Limb (tissue), 2 donors: Measurements from ENCODE around the gene CDKN1C.

Experiments
- DNase-seq, 2 donors: peaks; one replicate each; pipeline ENCODE4 v3.0.0-alpha.2; 2016; ENCODE audit errors: extremely low spot score in 2 of 2

Gene CDKN1C

DNA sequence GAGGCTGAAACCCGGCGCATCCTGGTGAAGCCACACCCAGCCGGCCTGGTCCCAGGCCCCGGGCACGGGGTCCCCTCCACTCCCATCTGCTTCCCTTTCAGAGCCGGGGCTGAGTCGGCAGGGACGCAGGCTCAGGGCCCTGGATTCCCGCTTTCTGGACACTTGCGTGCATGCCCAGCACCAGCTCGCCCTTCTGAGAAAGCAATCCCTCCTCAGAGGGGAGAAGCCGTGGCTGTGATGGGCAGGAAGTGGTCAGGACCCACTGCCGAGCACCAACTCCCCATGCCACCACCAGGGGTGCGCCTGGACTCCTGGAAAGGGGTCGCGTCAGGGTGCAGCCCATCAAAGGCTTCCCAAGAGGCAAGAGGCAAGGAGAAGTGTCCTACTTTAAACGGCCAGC lies 15.1 kb downstream of the CDKN1C start:
- no peak for DNase-seq

DNA sequence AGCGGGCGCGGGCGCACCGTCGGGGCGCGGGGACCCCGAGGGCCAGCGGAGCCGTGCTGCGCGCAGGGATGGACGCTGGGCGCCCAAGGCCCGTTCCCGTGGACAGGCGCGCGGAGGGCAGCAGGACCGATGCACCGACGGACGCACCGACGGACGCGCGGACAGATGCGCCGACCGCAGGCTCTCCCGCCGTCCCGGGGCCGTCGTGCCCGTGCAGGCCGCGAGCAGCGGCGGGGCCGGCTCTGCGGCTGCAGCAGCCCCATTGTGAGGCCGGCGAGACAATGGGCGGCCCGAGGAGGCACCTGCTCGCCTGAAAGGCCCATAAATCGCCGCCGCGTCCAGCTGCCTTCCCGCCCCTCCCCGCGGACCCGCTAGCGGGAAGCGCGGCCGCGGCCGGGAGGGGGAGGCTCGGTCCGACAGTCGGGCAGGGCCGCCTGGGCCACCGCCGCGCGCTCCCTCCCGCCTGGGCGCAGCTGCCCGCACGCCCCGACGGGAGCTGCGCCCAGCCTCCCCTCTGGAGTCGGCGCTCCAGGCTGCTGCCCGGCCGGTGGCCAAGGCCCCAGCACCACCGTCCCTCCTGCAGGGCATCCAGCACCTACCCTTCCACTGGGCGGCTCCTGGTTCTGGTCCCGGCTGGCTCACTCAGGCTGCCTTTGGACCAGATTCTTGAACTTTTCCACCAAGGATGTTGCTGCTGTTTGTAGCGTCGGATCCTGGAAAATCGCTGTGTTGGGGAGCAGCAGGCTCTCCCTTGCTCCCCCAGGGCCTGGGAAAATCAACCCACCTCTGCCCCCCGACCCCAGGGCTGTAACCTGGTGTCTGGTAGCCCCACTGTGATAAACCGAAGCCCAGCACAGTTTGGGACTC lies 15.8 kb downstream of the CDKN1C start:
- peak in 1 of 2 donors; percentile 64 for DNase-seq

DNA sequence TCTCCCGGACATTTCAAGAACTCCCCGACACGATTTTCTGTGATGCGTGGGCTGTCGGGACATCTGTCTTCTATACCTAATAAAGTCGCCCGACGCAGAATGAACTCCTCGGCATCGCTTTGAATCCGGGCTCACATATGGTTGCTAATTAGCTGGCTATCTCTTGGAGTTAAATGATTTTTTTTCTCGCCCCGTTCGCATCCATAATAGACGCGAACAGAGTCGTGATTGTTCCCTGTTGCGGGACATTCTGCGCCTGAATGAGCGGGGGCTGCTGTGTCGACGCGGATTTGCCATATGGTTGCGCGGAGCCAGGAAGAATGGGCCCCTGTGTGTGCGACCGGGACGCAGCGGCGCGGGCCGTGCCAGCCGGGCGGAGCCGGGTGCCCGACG lies 16.4 kb downstream of the CDKN1C start:
- DNase-seq, result no peak

DNA sequence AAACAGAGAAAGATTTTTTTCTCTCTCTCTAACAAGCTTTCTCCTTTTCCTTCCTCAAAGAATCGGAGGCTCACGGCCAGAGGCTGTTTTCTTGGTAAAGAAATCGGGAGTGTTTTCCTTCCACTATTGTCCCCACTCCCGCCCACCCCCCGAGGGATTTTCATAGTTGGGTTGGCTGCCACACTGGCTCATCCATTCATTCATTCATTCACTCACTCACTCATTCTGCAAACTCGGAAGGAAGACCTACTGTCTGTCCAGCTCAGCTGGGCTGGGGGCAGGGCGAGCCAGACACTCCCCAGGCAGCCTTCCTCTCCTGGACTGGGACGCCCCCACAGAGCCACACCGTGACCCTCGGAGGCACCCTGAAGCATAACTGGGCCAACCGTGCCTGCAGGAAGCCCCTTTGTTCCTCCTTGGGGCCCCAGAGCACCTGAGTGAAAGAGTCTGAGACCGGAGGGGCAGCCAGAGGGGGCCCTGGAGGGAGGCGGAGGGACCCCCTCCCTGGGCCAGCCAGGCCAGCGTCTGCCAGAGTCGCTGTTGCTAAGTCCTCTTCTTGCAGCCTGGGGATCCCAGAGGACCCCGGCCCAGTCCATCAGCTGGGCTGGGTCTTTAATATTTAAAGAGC lies 17.0 kb downstream of the CDKN1C start:
- DNase-seq, result no peak

DNA sequence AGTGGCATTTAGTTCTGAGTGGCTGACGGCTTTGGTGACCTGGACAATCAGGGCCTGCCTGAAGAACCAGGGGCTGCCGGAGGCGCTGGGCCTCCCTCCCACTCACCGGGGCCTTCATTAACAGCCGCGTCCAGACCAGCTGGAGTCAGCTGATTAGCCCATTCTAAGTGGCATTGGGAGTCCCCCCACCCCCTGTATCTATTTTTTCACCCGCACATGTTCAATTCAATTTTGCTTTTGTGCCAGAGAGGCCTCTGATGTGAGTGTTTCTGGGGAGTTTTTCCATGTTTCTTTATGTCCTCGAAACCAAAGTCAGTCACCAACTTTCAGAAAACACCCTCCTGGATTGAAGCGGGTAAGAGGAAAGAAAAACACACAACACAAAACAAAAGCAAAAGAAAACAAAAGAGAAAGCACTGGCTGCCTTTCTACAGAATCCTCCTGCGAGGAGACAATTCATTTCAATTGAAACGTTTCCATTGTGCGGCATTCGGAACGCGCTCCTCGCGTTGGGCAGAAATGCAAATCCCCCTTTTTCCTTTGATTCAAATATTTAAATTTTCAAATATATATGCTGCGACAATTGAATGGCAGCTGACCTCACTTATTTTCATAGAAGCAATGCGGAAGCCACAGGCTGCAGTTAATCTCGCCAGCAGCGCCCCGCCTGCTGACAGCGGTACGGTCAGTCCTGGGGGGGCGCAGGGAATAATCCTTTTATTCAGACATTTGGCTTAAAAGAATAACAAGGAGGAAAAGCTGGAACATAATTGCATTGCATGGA lies 17.7 kb downstream of the CDKN1C start:
- DNase-seq, result no peak

DNA sequence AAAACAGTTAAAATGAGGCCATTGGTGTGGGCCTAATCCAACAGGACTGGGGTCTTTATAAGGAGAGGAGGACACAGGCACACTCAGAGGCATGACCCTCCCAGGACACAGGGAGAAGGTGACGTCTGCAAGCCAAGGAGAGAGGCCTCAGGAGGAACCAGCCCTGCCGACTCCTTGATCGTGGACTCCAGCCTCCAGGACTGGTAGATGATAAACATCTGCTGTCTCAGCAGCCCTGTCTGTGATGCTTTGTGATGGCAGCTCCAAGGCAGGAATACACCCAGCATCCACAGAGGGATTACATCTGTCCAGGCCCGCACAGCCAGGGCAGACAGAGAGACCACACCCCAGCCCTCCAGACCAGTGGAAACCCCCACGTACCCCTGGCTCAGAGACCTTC lies 18.4 kb downstream of the CDKN1C start:
- DNase-seq, result no peak

DNA sequence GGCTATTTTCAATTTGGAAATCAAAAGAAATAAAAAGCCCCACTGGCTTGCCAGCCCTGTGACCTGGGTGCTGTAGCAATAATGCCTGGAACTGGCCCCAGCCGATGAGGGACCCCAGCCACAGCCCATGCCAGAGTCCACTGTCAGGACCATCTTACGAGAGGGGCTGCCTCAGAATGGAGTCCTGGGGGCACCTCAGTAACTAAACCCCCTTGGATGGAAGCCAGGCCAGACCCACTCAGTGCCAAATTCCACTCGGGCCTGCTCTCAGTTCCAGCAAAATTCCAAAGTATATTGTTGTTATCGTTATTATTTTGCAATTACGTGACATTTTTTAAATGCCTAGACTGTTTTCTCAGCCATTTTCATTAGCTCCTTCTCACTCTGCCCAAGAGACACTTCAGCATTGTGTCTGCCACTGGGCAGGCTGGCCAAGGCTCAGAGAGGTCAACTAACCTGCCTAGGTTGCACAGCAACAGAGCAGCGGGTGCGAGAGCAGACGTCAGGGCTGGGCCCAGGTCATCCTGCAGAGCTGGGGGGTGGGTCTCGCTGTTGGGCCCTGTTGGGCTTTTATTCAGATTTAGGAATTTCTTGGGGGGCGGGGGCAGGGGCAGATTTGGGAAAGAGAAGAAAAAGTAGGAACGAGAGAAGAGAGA lies 19.5 kb downstream of the CDKN1C start:
- no peak for DNase-seq

DNA sequence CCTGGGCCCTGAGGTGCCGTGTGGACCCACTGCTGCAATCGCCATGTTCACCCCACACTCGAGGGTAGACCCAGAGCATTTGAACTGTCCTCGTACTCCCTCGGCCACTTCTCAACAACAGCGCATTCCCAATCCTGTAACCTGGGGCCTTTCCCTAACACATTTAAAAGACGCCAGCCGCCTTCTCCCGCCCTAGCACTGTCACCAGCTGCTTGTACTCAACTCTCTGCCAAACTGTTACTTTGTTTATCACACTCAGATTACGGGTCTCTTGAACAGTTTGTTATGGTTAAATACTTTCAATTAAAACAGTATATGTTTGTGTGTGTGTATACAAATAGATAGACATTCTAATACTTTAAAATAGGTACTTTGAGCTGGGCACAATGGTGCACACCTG lies 20.7 kb downstream of the CDKN1C start:
- DNase-seq, result no peak

DNA sequence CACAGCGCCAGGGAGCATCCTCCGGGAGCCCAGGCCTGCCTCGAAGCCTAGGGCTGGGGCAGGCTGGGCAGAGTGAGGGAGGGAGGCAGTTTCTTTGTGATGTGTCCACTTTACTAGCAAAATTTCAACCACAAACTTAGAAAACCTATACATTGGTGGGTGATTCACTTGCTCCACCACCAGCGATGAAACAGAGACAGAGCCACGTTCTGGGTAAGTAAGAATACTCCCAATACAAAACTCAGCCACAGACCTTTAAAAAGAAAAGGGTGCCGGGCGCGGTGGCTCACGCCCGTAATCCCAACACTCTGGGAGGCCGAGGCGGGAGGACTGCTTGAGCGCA lies 22.3 kb downstream of the CDKN1C start:
- no peak for DNase-seq

DNA sequence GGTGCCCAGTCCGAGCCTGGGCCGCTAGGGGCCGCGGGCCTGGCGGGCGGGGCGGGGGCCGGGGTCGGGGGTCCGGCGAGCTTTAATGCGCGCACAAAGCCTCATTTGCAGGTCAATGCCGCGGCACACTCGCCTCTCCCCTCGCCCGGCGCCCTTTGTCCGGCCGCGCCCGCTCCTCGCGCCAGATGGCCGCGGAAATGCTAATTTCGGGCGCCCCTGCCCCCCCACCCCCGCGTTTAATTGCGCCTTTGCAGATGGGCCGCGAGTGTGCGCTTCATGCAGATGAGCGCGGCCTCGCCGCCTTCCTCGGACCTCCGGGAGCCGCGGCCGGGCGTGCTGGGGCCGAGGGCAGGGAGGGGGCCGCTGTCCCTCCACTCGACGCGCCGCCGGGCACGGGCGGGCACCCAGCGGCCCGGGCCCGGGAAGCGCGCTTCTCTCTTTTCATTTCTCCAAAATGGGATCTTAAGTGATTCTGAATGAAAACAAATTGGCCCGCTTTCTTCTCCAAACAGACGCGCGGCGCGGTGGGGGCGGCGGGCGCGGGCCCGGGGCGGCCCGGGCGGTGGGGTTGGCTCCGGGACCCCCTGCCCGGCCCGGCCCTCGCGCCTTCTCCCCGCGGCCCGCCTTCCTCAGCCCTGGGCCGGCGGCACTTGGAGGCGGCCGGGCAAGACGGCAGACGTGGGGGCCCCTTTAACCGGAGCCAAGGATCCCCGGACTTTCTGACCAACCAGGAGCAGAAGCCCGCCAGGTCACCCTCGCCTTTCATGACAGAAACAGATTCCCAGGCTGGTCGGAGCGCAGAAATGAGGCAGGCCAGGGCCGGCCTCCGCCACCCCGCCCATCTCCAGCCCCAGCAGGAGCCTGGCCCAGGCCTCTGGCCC lies 22.9 kb downstream of the CDKN1C start:
- DNase-seq, result no peak

DNA sequence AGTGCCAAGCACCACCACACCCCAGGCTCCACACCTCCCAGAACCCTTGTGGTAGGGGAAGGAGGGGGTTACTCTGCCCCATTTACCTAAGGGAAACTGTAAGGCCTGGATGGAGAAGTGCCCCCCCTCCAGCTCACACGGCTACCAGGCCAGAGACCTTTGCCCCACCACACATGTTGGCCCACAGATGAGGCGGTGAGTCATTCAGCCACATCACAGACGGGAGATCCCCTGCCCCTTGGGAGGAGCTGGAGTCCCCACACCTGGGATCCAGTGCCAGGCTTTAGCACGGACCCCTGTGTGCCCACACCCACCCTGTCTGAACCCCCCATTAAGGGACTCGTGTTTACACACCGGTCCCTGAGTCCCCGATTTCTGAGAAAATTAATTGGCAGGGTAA lies 24.9 kb downstream of the CDKN1C start:
- no peak for DNase-seq

DNA sequence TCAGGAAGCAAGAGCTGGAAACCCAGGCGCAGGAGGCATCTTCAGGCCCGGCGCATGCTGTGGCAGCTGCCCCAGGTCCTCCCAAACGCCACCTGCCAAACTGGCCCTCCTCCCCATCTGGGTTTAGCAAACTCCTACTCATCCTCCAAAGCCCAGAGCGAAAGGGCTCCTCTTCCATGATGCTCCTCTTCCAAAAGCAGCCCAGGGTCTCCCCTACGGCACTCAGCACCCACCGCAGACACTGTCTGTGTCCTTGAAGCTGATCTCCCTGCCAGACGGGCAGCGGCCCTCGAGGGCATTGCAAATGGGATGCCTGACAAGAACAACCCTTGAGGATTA lies 25.9 kb downstream of the CDKN1C start:
- DNase-seq, result no peak

DNA sequence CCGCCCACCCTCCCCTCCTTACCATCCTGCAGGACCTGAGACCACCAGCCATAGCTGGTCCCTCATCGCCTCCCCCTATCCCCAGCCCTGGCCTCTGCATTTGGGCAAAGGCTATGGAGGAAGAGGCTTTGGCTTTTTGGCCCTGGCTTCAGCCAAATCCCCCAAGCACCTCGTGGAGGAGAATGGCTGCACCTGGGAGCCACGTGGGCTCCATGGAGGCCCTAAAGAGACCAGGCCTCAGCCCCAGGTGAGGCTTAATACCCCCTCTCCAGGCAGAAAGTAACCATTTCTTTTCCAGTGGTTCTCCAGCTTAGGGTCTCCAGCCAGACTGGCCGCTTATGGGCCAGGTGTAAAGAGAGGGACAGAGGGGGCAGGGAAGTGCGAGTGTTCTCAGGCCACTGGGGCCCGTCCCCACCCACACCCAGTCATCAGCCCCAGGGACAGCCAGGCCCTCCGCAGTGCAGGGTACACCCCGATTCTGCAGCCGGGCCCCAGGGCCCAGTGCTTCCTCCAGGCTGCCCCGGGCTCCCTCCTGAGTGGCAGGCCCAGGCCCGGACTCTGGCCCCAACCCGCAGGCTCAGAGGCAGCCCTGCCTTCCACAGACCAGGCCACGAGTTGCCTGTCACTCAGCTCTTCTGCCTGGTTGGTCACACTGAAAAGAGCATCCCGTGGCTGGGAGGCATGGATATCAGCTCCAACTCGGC lies 26.4 kb downstream of the CDKN1C start:
- DNase-seq, result no peak

DNA sequence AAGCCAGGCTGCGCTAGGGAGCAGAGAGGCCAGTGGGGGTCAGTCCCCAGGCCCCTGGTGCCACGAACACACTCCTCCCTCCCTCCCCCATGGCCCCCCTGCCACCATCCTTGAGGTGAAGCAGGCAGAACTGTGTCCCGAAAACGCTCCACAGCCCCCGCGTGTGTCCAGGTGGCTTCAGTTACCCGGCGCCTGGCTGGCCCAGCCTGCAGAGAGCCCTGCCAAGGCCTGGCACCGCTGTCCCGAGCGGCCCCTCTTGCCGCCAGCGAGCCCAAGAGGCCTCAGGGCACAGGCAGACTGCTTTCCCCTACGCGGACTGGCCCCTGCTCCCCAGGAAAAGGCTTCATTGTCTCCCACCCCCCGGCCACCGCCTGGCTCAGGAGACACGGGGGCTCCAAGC lies 27.7 kb downstream of the CDKN1C start:
- DNase-seq, result no peak

DNA sequence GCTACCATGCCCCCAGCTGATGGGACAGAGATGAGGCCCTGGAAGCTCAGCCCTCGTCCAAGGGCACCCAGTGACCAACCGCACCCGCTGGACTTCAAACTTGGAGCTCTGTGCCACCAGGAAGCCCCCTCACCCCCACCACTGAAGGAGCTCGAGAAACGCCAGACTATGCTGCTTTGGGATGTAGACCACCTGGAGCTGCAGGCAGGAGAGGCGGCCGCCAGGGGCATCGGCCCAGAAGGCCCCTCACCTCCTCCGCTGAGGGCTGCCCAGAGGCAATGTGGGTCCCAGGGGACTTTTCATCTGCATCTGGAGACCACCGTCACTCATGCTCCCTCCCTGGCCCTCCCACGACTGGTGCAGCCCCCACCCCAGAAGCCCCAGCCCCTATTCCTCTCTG lies 28.3 kb downstream of the CDKN1C start:
- no peak for DNase-seq

DNA sequence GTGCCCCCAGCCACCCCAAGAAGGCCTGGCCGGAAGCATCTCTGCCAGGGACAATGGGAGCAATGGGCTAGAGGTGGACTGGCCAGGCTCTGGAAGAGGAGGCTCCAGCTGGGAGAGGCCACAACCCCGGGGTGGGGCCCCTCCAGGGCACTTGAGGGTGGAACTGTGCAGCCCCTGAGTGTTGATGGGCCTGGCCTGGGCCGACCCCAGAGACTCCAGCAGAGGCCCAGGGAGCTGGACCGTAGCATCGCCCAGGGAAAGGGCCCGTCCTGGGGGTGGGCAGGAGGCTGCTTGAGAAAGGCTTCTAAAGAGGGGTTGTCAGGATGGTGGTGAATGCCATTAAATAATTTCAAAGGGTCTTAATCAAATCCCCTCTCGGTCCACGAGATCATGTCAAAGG lies 30.4 kb downstream of the CDKN1C start:
- no peak for DNase-seq

DNA sequence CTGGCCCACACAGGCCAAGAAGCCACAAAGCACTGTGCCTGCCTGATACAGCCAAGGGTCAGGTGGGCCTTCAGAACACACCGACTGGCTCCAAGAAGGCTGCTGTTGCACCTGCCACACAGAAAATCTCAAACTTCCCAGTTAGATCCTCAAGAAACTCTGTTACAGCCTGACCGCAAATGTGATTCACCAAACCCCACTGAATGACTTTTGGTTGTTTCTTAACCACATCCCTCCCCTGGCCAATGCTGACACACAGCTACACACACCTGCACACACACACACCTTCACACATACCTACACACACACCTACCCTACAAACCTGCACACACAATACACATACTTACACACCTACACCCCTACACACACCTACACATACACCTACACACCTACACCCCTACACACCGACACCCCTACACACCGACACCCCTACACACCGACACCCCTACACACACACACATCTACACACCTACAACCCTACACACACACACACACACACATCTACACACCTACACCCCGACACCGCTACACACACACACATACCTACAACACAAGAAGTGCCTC lies 31.5 kb downstream of the CDKN1C start:
- no peak for DNase-seq

DNA sequence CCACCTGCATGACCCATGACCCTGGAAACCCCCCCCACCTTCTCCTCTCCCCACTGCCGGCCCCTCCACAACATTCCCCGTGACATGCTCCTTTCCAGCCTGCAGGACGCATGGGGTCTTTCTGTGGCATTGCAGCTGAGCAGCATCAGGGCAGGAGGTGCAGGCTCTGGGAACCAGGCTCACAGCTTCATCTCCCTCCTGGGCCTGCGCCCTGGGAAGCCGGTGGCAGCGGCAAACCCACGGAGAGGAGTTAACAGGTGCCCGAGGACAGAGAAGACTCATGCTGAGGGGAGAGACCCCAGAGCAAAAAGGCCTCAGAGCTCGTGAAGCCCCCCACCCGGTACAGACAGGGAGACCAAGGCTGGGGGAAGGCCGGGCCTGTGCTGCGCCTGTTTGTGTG lies 32.2 kb downstream of the CDKN1C start:
- DNase-seq, result no peak

DNA sequence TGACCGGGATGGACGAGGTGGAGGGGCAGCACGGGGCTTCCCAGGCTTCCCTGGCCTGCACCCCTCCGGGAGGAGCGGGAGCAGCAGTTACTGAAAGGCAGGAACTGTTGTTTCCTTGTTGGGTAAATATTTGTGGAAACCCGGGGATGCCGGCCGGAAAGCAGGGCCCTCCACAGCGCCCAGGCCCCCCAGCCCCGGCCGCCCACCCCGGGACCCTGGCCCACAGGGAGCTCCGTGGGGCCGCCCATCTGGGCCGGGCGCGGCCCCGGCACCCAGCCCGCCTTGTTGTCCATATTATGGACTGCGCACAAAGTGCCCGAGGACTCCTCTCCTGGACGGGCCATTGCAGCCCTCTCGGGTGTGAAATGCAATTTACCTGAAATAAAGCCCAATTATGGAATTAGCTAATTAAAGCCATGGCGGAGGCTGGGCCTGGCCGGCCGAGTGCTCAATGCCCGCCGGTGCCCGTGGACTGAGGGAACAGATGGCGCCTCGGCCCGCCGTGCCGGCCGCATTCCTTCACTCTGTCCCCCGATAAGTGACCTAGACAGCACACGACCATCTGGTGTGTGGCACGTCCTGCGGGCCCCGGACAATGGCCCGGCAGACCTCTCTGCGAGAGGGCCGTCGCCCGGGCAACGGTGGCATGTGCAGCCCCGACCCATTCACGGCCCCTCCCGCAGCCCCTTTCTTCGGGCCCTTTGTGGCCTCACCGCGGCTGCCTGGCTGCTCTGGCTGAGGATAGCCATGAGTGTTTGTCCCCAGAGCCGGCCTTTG lies 35.4 kb downstream of the CDKN1C start:
- no peak for DNase-seq
